Measurements from ENCODE around the gene FZR1.
"Not testable (repeated sequence)": the region's sequence is repeated elsewhere in the genome, so short reads cannot be mapped to it uniquely, and the experiment has no call there.

Gene FZR1

GRCh38 chr19:3572132-3572854 lies 66.2 kb downstream of the FZR1 start:
- peak; percentile 100 for DNase-seq (ENCODE audit: low read depth, low spot score)

DNA sequence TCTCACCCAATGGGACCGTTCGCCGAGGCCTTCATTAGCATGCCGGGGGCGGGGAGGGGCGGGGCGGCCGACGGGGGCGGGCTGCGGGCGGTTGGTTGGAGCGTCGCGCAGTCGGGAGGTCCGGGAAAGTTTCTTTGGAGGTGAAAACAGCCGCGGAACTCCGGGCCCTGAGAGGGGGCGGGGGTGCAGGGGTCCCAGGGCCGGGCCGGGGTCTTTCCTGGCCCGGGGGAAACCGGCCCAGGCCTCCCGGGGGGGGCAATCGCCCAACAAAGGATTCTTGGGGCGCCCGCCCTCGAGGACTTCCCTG lies 66.7 kb downstream of the FZR1 start, which contains the start of gene HMG20B:
Gene HMG20B, plus strand, starts transcription at position 90 of the 307 bp plus-strand sequence. CDS start 366 bp downstream, outside the sequence.
- no peak for DNase-seq (ENCODE audit: low read depth, low spot score)

DNA sequence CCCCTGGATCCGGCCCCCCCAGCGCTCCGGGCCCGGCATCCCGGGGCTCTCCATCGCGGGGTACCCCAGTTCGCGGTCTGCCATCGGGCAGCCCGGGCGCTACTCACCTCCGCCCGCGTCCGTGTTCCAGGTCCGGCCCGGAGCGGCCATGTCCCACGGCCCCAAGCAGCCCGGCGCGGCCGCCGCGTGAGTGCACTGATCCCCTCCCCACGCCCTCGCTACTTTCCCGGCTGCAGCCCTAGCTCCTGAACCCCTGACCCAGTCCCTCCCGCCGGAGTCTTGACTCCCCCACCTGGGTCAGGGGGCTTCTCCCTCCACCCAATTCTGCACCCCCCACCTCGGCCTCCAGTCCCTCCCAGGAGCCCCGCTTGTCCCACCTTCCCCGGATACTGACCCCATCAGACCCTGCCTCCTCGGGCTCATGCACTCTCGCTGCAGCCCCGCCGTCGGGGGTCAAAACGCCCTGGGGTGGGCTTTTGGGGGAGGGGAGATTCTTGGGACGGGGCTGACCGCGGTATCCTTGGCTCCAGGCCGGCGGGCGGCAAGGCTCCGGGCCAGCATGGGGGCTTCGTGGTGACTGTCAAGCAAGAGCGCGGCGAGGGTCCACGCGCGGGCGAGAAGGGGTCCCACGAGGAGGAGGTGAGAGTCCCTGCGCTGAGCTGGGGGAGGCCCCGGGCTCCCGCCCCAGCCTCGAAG lies 67.2 kb downstream of the FZR1 start:
- DNase-seq (ENCODE audit: low read depth, low spot score), result peak; percentile 42

DNA sequence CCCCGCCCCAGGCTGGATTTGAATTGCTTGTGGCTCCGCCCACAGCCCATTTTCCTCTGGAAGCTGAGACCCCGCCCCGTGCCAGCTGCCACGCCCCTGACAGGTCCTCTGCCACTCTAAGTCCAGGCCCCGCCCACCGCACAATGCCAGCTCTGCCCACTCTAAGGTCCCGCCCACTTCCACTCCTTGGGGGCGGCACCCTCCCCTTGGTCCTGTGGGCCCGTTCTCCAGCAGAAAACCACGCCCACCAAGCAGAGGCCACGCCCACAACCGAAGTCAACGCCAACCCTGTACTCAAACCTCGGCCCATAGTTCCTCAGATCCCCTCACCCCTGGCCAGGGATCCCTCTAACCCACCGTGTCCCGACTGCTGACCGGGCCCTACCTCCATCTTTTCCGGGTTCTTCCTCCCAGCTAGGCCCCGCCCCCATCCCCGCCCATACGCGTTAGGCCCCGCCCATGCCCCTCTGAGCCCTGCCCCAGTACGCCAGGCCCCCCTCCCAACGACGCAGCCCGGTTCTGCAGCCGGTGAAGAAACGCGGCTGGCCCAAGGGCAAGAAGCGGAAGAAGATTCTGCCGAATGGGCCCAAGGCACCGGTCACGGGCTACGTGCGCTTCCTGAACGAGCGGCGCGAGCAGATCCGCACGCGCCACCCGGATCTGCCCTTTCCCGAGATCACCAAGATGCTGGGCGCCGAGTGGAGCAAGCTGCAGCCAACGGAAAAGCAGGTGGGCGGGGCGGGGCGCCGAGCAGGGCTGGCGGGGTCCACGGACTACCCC lies 67.9 kb downstream of the FZR1 start:
- DNase-seq (ENCODE audit: low read depth, low spot score), result peak; percentile 97

GRCh38 chr19:3575260-3575741 lies 69.2 kb downstream of the FZR1 start:
- DNase-seq (ENCODE audit: low read depth, low spot score), result peak; percentile 44

DNA sequence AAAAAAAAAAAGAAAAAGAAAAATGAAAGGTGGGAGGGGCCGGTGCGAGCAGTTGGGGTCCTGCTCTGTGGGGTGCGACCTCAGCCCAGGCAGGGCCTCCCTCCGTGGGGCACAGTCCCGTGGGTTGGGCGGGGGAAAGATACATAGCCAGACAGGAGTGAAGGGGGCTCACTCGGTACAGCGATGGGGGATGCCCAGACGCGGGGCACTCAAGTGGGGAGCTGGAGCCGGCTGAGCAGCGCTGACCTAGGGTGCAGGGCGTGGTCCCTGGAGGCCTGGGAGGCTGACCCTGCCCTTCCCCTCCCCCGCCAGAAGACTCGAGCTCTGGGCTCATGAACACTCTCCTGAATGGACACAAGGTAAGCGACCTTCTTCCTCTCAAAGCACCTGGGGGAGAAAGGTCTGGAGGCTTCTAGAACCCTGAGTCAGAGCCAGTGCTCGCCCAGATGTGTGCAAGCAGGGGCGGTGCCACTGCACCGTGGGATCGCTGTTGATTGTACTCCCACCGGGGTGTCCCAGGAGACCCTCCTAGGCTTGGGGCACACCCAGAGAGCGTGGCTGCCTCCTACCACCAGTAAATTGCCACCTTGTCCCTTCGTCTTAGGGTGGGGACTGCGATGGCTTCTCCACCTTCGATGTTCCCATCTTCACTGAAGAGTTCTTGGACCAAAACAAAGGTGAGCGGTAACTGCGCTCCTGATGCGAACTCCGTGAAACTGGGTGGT lies 70.0 kb downstream of the FZR1 start:
- DNase-seq (ENCODE audit: low read depth, low spot score), result no peak

- peak; percentile 90 for DNase-seq (ENCODE audit: low read depth, low spot score)
These were observed 70.8 kb downstream of the FZR1 start for GRCh38 chr19:3576696-3577443.

GRCh38 chr19:3577723-3578344 lies 71.7 kb downstream of the FZR1 start:
- no peak for DNase-seq (ENCODE audit: low read depth, low spot score)

- DNase-seq (ENCODE audit: low read depth, low spot score), result no peak
These were observed 72.3 kb downstream of the FZR1 start for GRCh38 chr19:3578390-3578789.

DNA sequence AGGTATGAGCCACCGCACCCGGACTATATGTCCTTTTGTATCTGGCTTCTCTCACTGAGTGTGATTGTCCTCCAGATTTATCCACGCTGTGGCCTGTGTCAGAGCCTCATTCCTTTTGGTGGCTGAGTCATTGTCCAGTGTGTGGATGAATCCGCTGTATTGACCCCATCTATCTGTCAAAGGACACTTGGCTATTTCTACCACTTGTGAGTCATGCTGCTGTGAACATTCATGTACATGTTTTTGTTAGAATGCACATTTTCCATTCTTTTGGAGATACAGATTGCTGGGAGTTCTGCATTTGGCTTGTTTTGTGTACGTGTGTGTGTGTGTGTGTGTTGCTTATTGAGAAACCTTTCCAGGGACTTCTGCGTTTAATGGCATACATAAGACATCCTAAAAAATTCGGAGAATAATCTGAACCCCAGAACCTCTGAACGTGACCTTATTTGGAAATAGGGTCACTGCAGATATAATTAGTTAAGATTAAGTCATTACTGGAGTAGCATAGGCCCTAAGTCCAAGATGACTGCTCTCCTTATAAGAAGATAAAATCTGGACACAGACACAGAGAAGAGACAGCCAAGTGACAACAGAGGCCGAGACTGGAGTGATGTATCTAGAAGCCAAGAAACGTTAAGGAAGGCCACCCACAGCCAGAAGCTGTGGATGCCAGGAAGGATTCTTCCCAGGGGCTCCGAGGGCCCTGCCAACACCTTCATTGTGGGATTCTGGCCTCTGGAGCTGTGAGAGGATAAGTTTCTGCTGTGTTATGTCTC lies 74.2 kb downstream of the FZR1 start:
- DNase-seq (ENCODE audit: low read depth, low spot score), result peak; percentile 85

GRCh38 chr19:3581792-3582191 lies 75.7 kb downstream of the FZR1 start:
- not testable (repeated sequence) for DNase-seq (ENCODE audit: low read depth, low spot score)

GRCh38 chr19:3584036-3584802 lies 78.1 kb downstream of the FZR1 start:
- DNase-seq (ENCODE audit: low read depth, low spot score), result not testable (repeated sequence)

DNA sequence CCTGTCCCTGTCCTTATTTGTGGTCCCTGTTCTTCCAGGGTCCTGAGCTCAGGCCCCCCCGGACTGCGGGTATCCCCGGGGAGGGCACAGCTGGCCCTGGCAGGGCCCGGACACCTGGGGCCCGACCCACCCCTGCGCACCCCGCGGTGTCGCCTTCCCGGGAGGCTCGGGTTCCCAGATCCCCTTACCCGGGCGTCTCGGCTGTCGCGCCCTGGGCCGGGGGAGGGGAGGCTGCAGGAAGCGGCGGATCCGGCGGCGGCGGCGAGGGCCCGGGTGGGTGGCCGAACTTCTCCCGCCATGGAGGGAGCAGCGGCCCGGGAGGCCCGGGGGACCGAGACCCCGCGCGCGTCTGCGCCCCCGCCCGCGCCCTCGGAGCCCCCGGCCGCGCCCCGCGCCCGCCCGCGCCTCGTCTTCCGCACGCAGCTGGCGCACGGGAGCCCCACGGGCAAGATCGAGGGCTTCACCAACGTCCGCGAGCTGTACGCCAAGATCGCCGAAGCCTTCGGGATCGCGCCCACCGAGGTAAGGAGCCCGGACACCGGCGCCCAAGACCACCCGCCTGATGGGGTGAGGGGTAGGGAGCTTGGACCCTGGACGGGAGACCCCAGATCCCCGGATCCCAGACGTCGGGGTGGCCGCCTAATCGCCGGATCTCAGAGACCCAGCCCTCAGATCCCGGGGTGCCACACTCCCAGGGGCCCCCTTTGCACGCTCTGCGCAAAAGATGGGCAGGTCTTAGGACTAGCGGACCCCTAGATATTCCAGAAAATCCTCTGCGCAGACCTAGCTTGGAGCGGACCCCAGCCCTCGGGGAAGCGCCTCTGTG lies 79.4 kb downstream of the FZR1 start, which contains the start of gene GIPC3:
Gene GIPC3, plus strand, starts transcription at position 178 of the 826 bp plus-strand sequence. Its CDS starts 120 bp downstream, at position 298.
- no peak for DNase-seq (ENCODE audit: low read depth, low spot score)

- no peak for DNase-seq (ENCODE audit: low read depth, low spot score)
These were observed 80.1 kb downstream of the FZR1 start for GRCh38 chr19:3586127-3586626.

GRCh38 chr19:3586707-3587346 lies 80.7 kb downstream of the FZR1 start:
- peak; percentile 17 for DNase-seq (ENCODE audit: low read depth, low spot score)
